MCF 10A (cell line): ENCODE results near the gene PIGP. TPM values are rescaled to one million over a fixed set of nuclear protein-coding genes. Genes with fewer than 3 reads are reported as not detected.

Source experiments
- BruUV-seq: library from RNA; stranded (reverse); fragments of 400-500 nt; replicated peaks from 2 replicates; lab custom pipeline; 2021; lab: Mats Ljungman, UMichigan
- CTCF ChIA-PET: fragments of 300-600 bp; sonication (Branson Sonifier 250); formaldehyde crosslinking; extraction: SDS; loops from one replicate; lab custom pipeline; 2021; ENCODE audit warnings: antibody characterized with exemption, inconsistent platforms; lab: Yijun Ruan, JAX
- POLR2A ChIA-PET: fragments of 300-600, 350-650 bp; sonication (Branson Sonifier 250); formaldehyde crosslinking; extraction: SDS; loops from one replicate; lab custom pipeline; 2020; ENCODE audit warnings: antibody characterized with exemption, inconsistent platforms; lab: Yijun Ruan, JAX
- DNase-seq: peaks from one replicate; pipeline ENCODE4 v3.0.0-alpha.2; 2018; ENCODE audit not compliant: unreplicated experiment
- H3K27ac Mint-ChIP-seq: one replicate; pipeline ENCODE4 v1.8.0; 2022; ENCODE audit warnings: mild to moderate bottlenecking, low read depth, mixed read lengths; ENCODE audit not compliant: unreplicated experiment
- H3K27me3 Mint-ChIP-seq: one replicate; pipeline ENCODE4 v1.8.0; 2022; ENCODE audit warnings: mixed read lengths; ENCODE audit not compliant: insufficient read depth, unreplicated experiment
- H3K36me3 Mint-ChIP-seq: one replicate; pipeline ENCODE4 v1.8.0; 2022; ENCODE audit warnings: mild to moderate bottlenecking, moderate library complexity, mixed read lengths; ENCODE audit not compliant: insufficient read depth, unreplicated experiment
- H3K4me1 Mint-ChIP-seq: one replicate; pipeline ENCODE4 v1.8.0; 2022; ENCODE audit warnings: mixed read lengths; ENCODE audit not compliant: insufficient read depth, unreplicated experiment
- H3K4me3 Mint-ChIP-seq: one replicate; pipeline ENCODE4 v1.8.0; 2022; ENCODE audit warnings: mild to moderate bottlenecking, moderate library complexity, mixed read lengths; ENCODE audit not compliant: unreplicated experiment
- H3K9me3 Mint-ChIP-seq: one replicate; pipeline ENCODE4 v1.8.0; 2022; ENCODE audit warnings: mixed read lengths; ENCODE audit not compliant: unreplicated experiment
- CTCF ChIP-seq: fragments of 200-600 bp; IDR thresholded peaks from one replicate; pipeline ENCODE4 v1.8.0; 2022; ENCODE audit warnings: antibody characterized with exemption, mild to moderate bottlenecking; ENCODE audit not compliant: unreplicated experiment
- intact Hi-C: fragments of 100-400 bp; cut with micrococcal nuclease; formaldehyde crosslinking; loops from 2 replicates; pipeline ENCODE4 v1.14.1; 2022
- total RNA-seq: library from RNA; stranded (reverse); gene quantifications from 2 replicates; pipeline ENCODE4 v1.2.3, GENCODE V29; 2022

PIGP gene
- total RNA-seq, 1 experiment from 2014 or later = 29.8 TPM

GRCh38 chr21:37061926-37062592 lies 10.8 kb downstream of the PIGP start:
- peaks cover 6% of the 10 kb centered on the region for H3K4me1 Mint-ChIP-seq
- no peak for TF ChIP-seq CTCF
- DNase-seq = no peak
- no peak overlapping the region for H3K27ac Mint-ChIP-seq
- POLR2A ChIA-PET = interaction anchor here (0.6 to 1.0 kb wide), 4 partner anchors 9 to 30 kb away, joined by 3 to 4 read pairs (median 4); no protein-coding TSS in a partner anchor
- no peaks in the 10 kb centered on the region for H3K9me3 Mint-ChIP-seq
- no peaks in the 10 kb centered on the region for H3K27me3 Mint-ChIP-seq
- CTCF ChIA-PET = no interaction called here
- intact Hi-C loops = no loop called here
- H3K4me3 Mint-ChIP-seq = no peak overlapping the region
- BruUV-seq = no TSS peak
- peaks cover 12% of the 10 kb centered on the region for H3K36me3 Mint-ChIP-seq

- no TSS peak for BruUV-seq
- intact Hi-C loops = no loop called here
- no peak overlapping the region for H3K27ac Mint-ChIP-seq
- TF ChIP-seq CTCF = no peak
- peak; percentile 81 for DNase-seq
- no peaks in the 10 kb centered on the region for H3K9me3 Mint-ChIP-seq
- H3K27me3 Mint-ChIP-seq = no peaks in the 10 kb centered on the region
- ChIA-PET CTCF (interaction anchor here (0.6 kb wide), 1 partner anchor 27 kb away, joined by 3 read pairs; no protein-coding TSS in a partner anchor), POLR2A (interaction anchor here (0.5 to 1.2 kb wide), 5 partner anchors 10 to 44 kb away, joined by 3 to 7 read pairs (median 3); partner anchors contain the start of genes PIGP and TTC3)
- peaks cover 6% of the 10 kb centered on the region for H3K4me1 Mint-ChIP-seq
- H3K36me3 Mint-ChIP-seq = no peaks in the 10 kb centered on the region
- H3K4me3 Mint-ChIP-seq = no peak overlapping the region
Measured at GRCh38 chr21:37060296-37060695, 12.6 kb downstream of the PIGP start.

GRCh38 chr21:37059181-37059580 lies 13.7 kb downstream of the PIGP start:
- CTCF ChIA-PET = no interaction called here
- Mint-ChIP-seq H3K36me3 (no peaks in the 10 kb centered on the region), H3K4me3 (no peak overlapping the region), H3K27ac (no peak overlapping the region), H3K27me3 (no peaks in the 10 kb centered on the region), H3K4me1 (peaks cover 6% of the 10 kb centered on the region), H3K9me3 (no peaks in the 10 kb centered on the region)
- no peak for TF ChIP-seq CTCF
- intact Hi-C loops = no loop called here
- no TSS peak for BruUV-seq
- POLR2A ChIA-PET = no interaction called here
- DNase-seq = no peak

- no peaks in the 10 kb centered on the region for H3K9me3 Mint-ChIP-seq
- intact Hi-C loops = no loop called here
- TF ChIP-seq CTCF = no peak
- no TSS peak for BruUV-seq
- no peaks in the 10 kb centered on the region for H3K36me3 Mint-ChIP-seq
- no peak for DNase-seq
- ChIA-PET POLR2A (no interaction called here), CTCF (no interaction called here)
- H3K4me3 Mint-ChIP-seq = no peak overlapping the region
- no peak overlapping the region for H3K27ac Mint-ChIP-seq
- H3K4me1 Mint-ChIP-seq = peaks cover 6% of the 10 kb centered on the region
- H3K27me3 Mint-ChIP-seq = no peaks in the 10 kb centered on the region
Measured at GRCh38 chr21:37058261-37058660, 14.6 kb downstream of the PIGP start.
